NCI-H526 treated with DMSO at 0.1 percent for 48 hours (cell line): ENCODE measurements around the gene PGPEP1.

Experiments used
- DNase-seq: peaks from one replicate; lab custom pipeline; 2025; lab: John Stamatoyannopoulos, UW

PGPEP1 gene

DNA sequence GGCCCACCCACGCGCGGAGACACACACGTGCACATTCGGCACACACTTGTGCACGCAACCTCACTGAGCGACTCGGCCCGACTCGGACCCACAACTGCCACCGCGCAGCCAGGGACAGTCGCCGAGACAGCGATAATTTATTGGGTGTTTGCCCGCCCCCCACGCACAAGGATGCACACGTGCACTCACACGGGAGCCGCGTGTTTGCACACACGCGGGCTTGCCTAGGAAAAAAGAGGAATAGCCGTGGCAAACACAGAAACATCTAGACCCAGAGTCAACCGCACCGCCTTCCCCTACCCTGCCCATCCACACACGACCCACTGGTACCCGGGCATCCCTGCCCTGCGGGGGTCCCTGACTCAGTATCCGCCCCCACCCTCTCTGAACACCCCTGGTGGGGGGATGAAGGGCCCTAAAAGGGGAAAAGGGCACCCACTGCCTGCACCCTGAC lies 77.7 kb downstream of the PGPEP1 start:
- no peak for DNase-seq

- no peak for DNase-seq
Measured at GRCh38 chr19:18418483-18419194, 78.2 kb downstream of the PGPEP1 start.

- peak; percentile 41 for DNase-seq
Measured at GRCh38 chr19:18419195-18419698, 78.8 kb downstream of the PGPEP1 start, which contains the start of gene SSBP4. TSS of gene SSBP4 (plus strand) at chr19:18419398. CDS start at chr19:18419649, 251 bp downstream.
